Mononuclear cell (primary cell): ENCODE data around the gene PARP8. TPM values are rescaled to one million over a fixed set of nuclear protein-coding genes. Genes with fewer than 3 reads are reported as not detected.

Source experiments
- H3K27me3 ChIP-seq: 2 replicates; pipeline ENCODE4 v1.6.0; 2011; ENCODE audit warnings: low read length, control low read depth; ENCODE audit not compliant: insufficient read depth
- H3K4me1 ChIP-seq: 2 replicates; pipeline ENCODE4 v1.5.1; 2011; ENCODE audit warnings: mild to moderate bottlenecking, low read length, control low read depth; ENCODE audit not compliant: insufficient read depth
- H3K4me3 ChIP-seq: 2 replicates; pipeline ENCODE4 v1.5.1; 2011; ENCODE audit warnings: mild to moderate bottlenecking, low read length, moderate library complexity
- H3K9me3 ChIP-seq: 2 replicates; pipeline ENCODE4 v1.5.1; 2011; ENCODE audit warnings: low read depth, mild to moderate bottlenecking, control low read depth, low read length
- total RNA-seq: library from RNA; depleted of rRNA; stranded (reverse); fragments of >200 nt; gene quantifications from one replicate; pipeline ENCODE4 v1.2.3, GENCODE V29; 2012

The PARP8 gene
- total RNA-seq, 1 donor, result 201 TPM

DNA sequence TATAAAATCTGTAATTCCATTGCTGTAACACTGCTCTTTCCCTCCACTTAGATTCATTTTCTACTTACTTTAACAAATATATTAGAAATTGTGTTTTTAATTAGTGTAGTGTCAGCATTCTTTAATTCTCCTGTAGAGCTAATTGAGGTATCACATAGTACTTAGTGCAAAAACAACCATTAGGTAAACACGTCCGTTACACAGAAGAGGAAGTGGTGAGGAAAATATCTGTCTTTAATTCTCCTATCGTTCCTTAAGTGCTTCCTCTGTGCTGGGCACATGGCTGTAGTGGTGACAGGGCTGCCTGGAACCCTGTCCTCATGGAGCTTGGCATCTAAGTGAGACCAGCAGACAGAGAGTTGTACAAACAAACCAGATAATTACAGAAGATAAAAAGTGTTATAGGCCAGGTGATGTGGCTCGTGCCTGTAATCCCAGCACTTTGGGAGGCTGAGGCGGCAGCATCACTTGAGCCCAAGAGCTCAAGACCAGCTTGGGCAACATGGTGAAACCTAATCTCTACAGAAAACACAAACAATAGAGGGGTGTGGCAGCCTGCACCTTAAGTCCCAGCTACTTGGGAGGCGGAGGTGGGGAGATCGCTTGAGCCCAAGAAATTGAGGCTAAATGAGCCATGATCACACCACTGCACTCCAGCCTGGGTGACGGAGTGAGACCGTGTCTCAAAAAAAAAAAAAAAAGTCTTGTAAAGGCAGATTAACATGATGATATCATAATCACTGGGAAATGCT, 36.4 kb downstream of the PARP8 start:
- H3K9me3 ChIP-seq, result no peaks in the 10 kb centered on the region
- H3K4me1 ChIP-seq, result peaks cover 12% of the 10 kb centered on the region
- no peak overlapping the region for H3K4me3 ChIP-seq
- no peaks in the 10 kb centered on the region for H3K27me3 ChIP-seq

DNA sequence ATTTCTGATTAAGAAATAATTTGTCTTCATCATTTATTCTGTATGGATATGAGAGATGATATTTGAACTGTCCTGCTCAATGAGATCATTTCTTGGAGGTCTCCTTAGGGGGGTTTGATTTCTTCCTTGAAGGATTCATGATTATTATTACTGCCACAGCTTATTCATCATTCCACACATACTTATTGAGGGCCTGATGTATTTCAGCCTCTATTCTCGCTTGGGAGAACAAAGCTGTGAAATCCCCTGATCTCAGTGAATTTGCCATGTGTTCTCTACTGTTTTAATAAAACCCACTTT, 36.9 kb downstream of the PARP8 start:
- no peaks in the 10 kb centered on the region for H3K27me3 ChIP-seq
- H3K9me3 ChIP-seq, result no peaks in the 10 kb centered on the region
- peaks cover 12% of the 10 kb centered on the region for H3K4me1 ChIP-seq
- H3K4me3 ChIP-seq, result no peak overlapping the region

DNA sequence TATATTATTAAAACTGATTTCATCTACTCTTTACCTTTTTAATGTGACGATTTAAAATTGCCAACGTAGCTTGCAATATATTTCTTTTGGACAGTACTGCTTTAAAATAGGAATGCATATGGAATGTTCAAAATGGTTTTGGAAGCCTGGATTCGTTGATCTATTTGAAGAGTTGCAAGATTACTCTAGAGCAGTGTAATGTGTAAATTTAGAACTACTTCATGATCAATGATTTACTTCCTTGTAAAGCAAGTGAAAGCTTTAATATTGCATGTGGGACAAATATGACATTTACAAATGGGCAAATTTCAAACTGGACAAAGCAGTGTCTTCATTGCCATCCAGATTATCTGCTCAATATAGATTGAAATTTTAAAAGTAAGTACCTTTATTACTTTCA, 38.3 kb downstream of the PARP8 start:
- H3K9me3 ChIP-seq, result no peaks in the 10 kb centered on the region
- peaks cover 17% of the 10 kb centered on the region for H3K4me1 ChIP-seq
- no peak overlapping the region for H3K4me3 ChIP-seq
- no peaks in the 10 kb centered on the region for H3K27me3 ChIP-seq

DNA sequence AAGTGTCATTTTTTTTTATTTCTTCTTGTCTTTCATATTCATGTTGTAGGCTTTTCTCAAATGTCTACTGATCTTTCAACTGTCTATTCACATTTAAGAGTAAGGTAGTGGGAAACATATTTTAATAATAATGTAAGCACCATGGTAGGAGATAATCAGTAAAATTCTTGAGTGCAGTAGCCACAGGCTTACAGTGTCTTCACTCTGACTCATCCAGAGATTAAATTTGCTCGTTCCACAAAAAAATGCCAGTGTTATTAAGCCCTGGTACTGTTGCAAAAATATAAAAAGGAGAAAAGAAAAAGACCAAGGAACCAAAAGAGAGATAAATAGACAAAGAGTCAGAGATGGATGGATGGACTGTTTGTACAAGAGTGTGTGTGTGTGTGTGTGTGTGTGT, 43.0 kb downstream of the PARP8 start:
- Histone ChIP-seq H3K27me3 (no peaks in the 10 kb centered on the region), H3K4me3 (no peak overlapping the region), H3K9me3 (no peaks in the 10 kb centered on the region), H3K4me1 (peaks cover 30% of the 10 kb centered on the region)

- Histone ChIP-seq H3K27me3 (no peaks in the 10 kb centered on the region), H3K4me1 (peaks cover 36% of the 10 kb centered on the region), H3K4me3 (no peak overlapping the region), H3K9me3 (no peaks in the 10 kb centered on the region)
Observed at GRCh38 chr5:50710838-50711237, 44.4 kb downstream of the PARP8 start.

DNA sequence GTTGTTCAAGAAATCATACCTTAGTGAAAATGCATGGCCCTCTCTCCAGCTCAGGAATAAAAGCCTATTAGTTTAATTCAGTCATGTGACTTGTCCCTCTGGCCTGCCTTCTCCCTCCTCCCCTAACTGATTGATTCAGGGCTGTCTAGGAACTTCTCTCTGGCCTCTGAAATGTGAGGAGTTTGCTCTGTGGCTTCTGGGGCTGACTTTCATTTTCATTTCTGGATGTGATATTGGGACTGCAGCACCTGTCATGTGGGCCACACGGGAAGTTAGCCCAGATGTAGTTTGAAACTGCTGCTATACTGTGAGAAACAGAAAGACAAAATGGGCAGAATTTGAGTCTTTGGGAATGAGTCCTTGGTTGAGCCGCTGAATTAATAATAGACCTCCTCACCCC, 44.8 kb downstream of the PARP8 start:
- H3K27me3 ChIP-seq, result no peaks in the 10 kb centered on the region
- peak overlapping the region; percentile 14 for H3K4me3 ChIP-seq
- peaks cover 37% of the 10 kb centered on the region for H3K4me1 ChIP-seq
- H3K9me3 ChIP-seq, result no peaks in the 10 kb centered on the region

DNA sequence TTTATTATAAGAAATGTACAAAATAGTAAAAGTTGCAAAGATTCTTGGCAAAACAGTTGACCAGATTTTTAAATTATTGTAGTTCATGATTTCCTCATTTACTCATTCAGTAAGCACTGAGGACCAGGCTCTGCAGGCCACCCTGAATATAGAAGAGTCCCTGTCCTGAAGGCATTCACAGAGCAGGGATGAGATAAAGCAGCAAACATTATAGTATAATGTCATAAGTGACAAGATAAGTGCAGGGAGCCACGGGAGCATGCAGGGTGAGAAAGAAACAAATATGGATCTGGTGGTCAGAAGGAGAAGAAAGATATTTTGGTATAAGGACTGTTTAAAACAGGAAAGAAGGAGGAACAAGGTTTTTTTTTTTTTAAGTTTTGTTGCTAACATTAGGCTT, 46.0 kb downstream of the PARP8 start:
- Histone ChIP-seq H3K27me3 (no peaks in the 10 kb centered on the region), H3K4me1 (peaks cover 45% of the 10 kb centered on the region), H3K4me3 (no peak overlapping the region), H3K9me3 (no peaks in the 10 kb centered on the region)

GRCh38 chr5:50715001-50715400, 48.6 kb downstream of the PARP8 start:
- Histone ChIP-seq H3K27me3 (no peaks in the 10 kb centered on the region), H3K9me3 (no peaks in the 10 kb centered on the region), H3K4me3 (no peak overlapping the region), H3K4me1 (peaks cover 44% of the 10 kb centered on the region)

DNA sequence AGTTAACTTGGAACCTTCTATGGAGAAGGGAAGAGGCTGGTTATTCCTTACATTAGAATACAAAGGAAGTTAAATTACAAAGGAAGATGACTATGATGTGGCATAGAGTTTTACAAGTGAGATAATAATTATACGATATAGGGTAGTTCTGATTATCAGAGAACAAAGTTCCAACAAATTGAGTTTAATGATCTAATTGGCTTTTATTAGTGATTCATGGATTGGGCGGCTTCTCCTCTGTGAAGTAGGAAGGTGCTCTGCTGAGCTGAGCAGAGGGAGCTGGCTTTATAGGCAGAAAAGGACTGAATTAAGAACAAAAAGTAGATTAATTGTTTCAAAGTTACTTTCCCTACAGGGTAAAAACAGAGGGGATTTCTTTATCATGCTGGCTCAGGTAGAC, 49.7 kb downstream of the PARP8 start:
- Histone ChIP-seq H3K9me3 (no peaks in the 10 kb centered on the region), H3K4me3 (no peak overlapping the region), H3K27me3 (no peaks in the 10 kb centered on the region), H3K4me1 (peaks cover 48% of the 10 kb centered on the region)

DNA sequence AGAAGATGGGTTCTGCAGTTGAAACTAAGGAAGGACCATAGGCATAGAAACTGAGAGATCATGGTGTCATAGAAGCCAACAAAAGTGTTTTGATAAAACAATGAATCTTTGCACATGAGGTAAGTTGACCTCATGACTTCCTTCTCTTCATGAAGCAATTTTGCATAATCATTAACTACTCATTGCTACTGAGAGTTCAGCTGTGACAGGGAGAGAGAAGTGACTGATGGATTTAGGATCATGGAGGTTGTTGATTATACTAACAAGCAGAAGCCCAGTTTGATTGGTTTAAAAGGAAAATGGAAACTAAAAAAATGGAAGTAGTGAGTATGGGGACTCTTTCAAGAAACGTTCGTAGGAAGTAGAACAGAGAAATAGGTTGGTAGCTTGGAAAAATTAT, 51.2 kb downstream of the PARP8 start:
- H3K4me3 ChIP-seq, result no peak overlapping the region
- H3K9me3 ChIP-seq, result no peaks in the 10 kb centered on the region
- H3K4me1 ChIP-seq, result peaks cover 41% of the 10 kb centered on the region
- no peaks in the 10 kb centered on the region for H3K27me3 ChIP-seq

DNA sequence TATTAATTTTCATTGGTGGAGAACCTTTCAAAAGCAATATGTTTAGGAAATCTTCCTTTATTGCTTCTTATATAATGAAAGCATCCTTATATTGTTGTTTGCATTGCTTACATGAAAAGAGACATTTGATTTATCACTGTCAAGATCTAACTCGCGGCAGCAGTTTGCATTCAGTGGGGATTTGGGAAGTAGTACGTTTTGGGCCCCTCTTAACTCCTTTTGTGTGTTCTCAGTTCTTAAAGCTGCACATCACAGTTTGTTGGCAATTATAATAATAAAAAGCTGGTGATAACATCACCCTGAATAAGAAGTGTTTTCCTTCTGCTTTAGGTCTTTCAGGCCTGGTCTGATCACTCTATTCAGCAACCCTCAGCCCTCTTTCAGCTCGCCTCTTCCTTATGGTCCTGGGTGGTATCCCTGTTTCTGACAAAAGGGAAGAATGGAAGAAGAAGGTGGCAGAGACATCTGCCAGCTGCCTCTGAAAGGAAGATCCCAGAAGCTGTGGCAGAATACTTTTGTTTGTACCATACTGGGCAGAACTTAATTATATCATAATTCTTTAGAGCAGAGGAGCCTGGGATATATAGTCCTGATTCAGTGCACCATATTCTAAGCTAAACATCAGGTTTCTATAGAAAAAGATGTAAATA, 53.7 kb downstream of the PARP8 start:
- H3K4me3 ChIP-seq, result no peak overlapping the region
- no peaks in the 10 kb centered on the region for H3K9me3 ChIP-seq
- H3K27me3 ChIP-seq, result no peaks in the 10 kb centered on the region
- peaks cover 27% of the 10 kb centered on the region for H3K4me1 ChIP-seq

GRCh38 chr5:50722223-50722622, 55.8 kb downstream of the PARP8 start:
- no peaks in the 10 kb centered on the region for H3K9me3 ChIP-seq
- H3K4me3 ChIP-seq, result no peak overlapping the region
- H3K4me1 ChIP-seq, result peaks cover 29% of the 10 kb centered on the region
- no peaks in the 10 kb centered on the region for H3K27me3 ChIP-seq

GRCh38 chr5:50724262-50724661, 57.8 kb downstream of the PARP8 start:
- no peaks in the 10 kb centered on the region for H3K9me3 ChIP-seq
- no peak overlapping the region for H3K4me3 ChIP-seq
- H3K27me3 ChIP-seq, result no peaks in the 10 kb centered on the region
- peaks cover 24% of the 10 kb centered on the region for H3K4me1 ChIP-seq

DNA sequence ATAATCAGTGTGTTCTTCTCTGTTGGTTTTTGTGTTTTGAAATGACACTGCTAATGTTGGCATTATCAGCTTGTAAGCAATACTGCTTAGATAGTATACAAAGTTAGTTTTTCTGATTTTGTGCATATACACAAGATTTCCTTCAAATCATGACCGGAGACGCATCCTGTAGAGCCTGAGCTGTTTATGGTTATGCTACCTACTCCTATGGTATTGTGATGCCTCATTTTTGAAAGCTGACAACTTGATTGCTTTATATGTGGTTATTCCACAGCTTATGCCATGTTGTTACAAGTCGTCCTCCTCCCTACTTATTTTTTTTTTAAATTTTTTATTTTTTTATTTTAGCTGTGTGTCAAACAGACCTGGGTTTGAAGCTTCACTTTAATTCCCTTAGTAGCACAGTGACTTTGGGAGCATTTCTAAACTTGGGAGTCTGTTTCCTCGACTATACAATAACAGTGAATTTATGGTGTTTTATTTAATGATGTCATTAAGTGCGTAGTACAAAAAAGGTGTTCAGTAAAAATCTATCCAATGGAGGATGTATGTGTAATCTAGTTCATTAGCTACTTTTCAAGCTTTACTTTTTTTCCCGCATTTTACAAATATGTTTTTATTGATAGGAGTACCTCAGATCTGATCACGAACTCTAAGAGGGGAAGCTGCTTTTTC, 59.5 kb downstream of the PARP8 start:
- H3K4me1 ChIP-seq, result peaks cover 16% of the 10 kb centered on the region
- no peak overlapping the region for H3K4me3 ChIP-seq
- H3K27me3 ChIP-seq, result no peaks in the 10 kb centered on the region
- no peaks in the 10 kb centered on the region for H3K9me3 ChIP-seq

- Histone ChIP-seq H3K4me1 (peaks cover 16% of the 10 kb centered on the region), H3K27me3 (no peaks in the 10 kb centered on the region), H3K9me3 (no peaks in the 10 kb centered on the region), H3K4me3 (no peak overlapping the region)
Observed at GRCh38 chr5:50726475-50727148, 60.2 kb downstream of the PARP8 start.
